Stimulated activated CD8-positive, alpha-beta memory T cell treated with anti-CD3 and anti-CD28 coated beads, Interleukin-2, amount 100 ng/mL, for 48 hours (primary cell): Measurements from ENCODE around the gene ARHGEF33.

Experiments
- DNase-seq, 2 donors: peaks; one replicate each; pipeline ENCODE4 v3.0.0-alpha.2; 2020; ENCODE audit warnings: low read depth in 2 of 2

ARHGEF33 gene

GRCh38 chr2:38959938-38960608, 70.4 kb downstream of the ARHGEF33 start:
- DNase-seq, result peak; percentile 62 to 66

- DNase-seq, result no peak
Measured at GRCh38 chr2:38960609-38961320, 71.1 kb downstream of the ARHGEF33 start.

GRCh38 chr2:38966006-38966405, 76.3 kb downstream of the ARHGEF33 start:
- no peak for DNase-seq

GRCh38 chr2:38966678-38967077, 77.0 kb downstream of the ARHGEF33 start:
- no peak for DNase-seq

GRCh38 chr2:38968021-38968420, 78.3 kb downstream of the ARHGEF33 start:
- DNase-seq, result no peak

GRCh38 chr2:38971377-38971776, 81.7 kb downstream of the ARHGEF33 start:
- no peak for DNase-seq

- no peak for DNase-seq
Measured at GRCh38 chr2:38973266-38973665, 83.6 kb downstream of the ARHGEF33 start.

GRCh38 chr2:38975042-38975441, 85.4 kb downstream of the ARHGEF33 start:
- no peak for DNase-seq

GRCh38 chr2:38977047-38977446, 87.4 kb downstream of the ARHGEF33 start:
- no peak for DNase-seq

- DNase-seq, result no peak
Measured at GRCh38 chr2:38978296-38978903, 88.7 kb downstream of the ARHGEF33 start.

- no peak for DNase-seq
Measured at GRCh38 chr2:38978908-38979307, 89.2 kb downstream of the ARHGEF33 start.

GRCh38 chr2:38981003-38981669, 91.5 kb downstream of the ARHGEF33 start:
- no peak for DNase-seq

GRCh38 chr2:38981670-38982357, 92.1 kb downstream of the ARHGEF33 start:
- no peak for DNase-seq

- no peak for DNase-seq
Measured at GRCh38 chr2:38982498-38982897, 92.8 kb downstream of the ARHGEF33 start.

GRCh38 chr2:38988716-38989115, 99.0 kb downstream of the ARHGEF33 start:
- no peak for DNase-seq

GRCh38 chr2:38991899-38992298, 102.2 kb downstream of the ARHGEF33 start:
- DNase-seq, result no peak

GRCh38 chr2:38997781-38998180, 108.1 kb downstream of the ARHGEF33 start:
- DNase-seq, result no peak

GRCh38 chr2:39000552-39000951, 110.9 kb downstream of the ARHGEF33 start:
- no peak for DNase-seq

- DNase-seq, result no peak
Measured at GRCh38 chr2:39007875-39008504, 118.3 kb downstream of the ARHGEF33 start.

GRCh38 chr2:39008665-39009064, 119.0 kb downstream of the ARHGEF33 start:
- DNase-seq, result no peak

- DNase-seq, result no peak
Measured at GRCh38 chr2:39013871-39014270, 124.2 kb downstream of the ARHGEF33 start.
